ENCODE data around the gene LONRF2. TPM values are rescaled to one million over a fixed set of nuclear protein-coding genes. Genes with fewer than 3 reads are reported as not detected.
"Not testable (repeated sequence)": the region's sequence is repeated elsewhere in the genome, so short reads cannot be mapped to it uniquely, and the experiment has no call there.

Gene LONRF2
- total RNA-seq, 1 experiment from 2014 or later: 9.7 TPM

GRCh38 chr2:100253786-100254185 lies 68.5 kb downstream of the LONRF2 start:
- Mint-ChIP-seq H3K4me1 (ENCODE audit: low read depth, unreplicated experiment) (no peaks in the 10 kb centered on the region), H3K27me3 (ENCODE audit: unreplicated experiment) (peaks cover 77% of the 10 kb centered on the region), H3K4me3 (ENCODE audit: low read depth, unreplicated experiment) (no peak overlapping the region), H3K36me3 (ENCODE audit: insufficient read depth, unreplicated experiment) (no peaks in the 10 kb centered on the region), H3K9me3 (ENCODE audit: low read depth, unreplicated experiment) (no peaks in the 10 kb centered on the region), H3K27ac (ENCODE audit: unreplicated experiment) (no peak overlapping the region)
- no peak for DNase-seq
- intact Hi-C loops (cut with micrococcal nuclease; ENCODE audit: unreplicated experiment): no loop called here
- TF ChIP-seq CTCF (IDR thresholded peaks at IDR 0.05; ENCODE audit: unreplicated experiment): no peak
- CTCF ChIA-PET: no interaction called here
- no TSS peak for BruUV-seq (replicated peaks)

GRCh38 chr2:100252811-100253698 lies 69.2 kb downstream of the LONRF2 start:
- Mint-ChIP-seq H3K36me3 (ENCODE audit: insufficient read depth, unreplicated experiment) (no peaks in the 10 kb centered on the region), H3K4me3 (ENCODE audit: low read depth, unreplicated experiment) (no peak overlapping the region), H3K27ac (ENCODE audit: unreplicated experiment) (no peak overlapping the region), H3K27me3 (ENCODE audit: unreplicated experiment) (peaks cover 77% of the 10 kb centered on the region), H3K4me1 (ENCODE audit: low read depth, unreplicated experiment) (no peaks in the 10 kb centered on the region), H3K9me3 (ENCODE audit: low read depth, unreplicated experiment) (no peaks in the 10 kb centered on the region)
- BruUV-seq (replicated peaks): no TSS peak
- intact Hi-C loops (cut with micrococcal nuclease; ENCODE audit: unreplicated experiment): no loop called here
- no peak for DNase-seq
- TF ChIP-seq CTCF (IDR thresholded peaks at IDR 0.05; ENCODE audit: unreplicated experiment): no peak
- CTCF ChIA-PET: no interaction called here

- H3K27me3 Mint-ChIP-seq (ENCODE audit: unreplicated experiment): peaks cover 79% of the 10 kb centered on the region
- CTCF ChIA-PET: interaction anchor here (2.0 kb wide), 1 partner anchor 131 kb away, joined by 5 read pairs; no protein-coding TSS in a partner anchor
- BruUV-seq (replicated peaks): no TSS peak
These were observed 71.7 kb downstream of the LONRF2 start for GRCh38 chr2:100250645-100251044.

GRCh38 chr2:100248971-100249370 lies 73.3 kb downstream of the LONRF2 start:
- TF ChIP-seq CTCF (IDR thresholded peaks at IDR 0.05; ENCODE audit: unreplicated experiment): no peak
- Mint-ChIP-seq H3K36me3 (ENCODE audit: insufficient read depth, unreplicated experiment) (no peaks in the 10 kb centered on the region), H3K4me3 (ENCODE audit: low read depth, unreplicated experiment) (no peak overlapping the region), H3K27ac (ENCODE audit: unreplicated experiment) (no peak overlapping the region), H3K9me3 (ENCODE audit: low read depth, unreplicated experiment) (no peaks in the 10 kb centered on the region), H3K27me3 (ENCODE audit: unreplicated experiment) (peaks cover 73% of the 10 kb centered on the region), H3K4me1 (ENCODE audit: low read depth, unreplicated experiment) (no peaks in the 10 kb centered on the region)
- intact Hi-C loops (cut with micrococcal nuclease; ENCODE audit: unreplicated experiment): no loop called here
- no TSS peak for BruUV-seq (replicated peaks)
- CTCF ChIA-PET: no interaction called here
- DNase-seq: no peak

More at GRCh38 chr2:100250645-100251044, 71.7 kb downstream of the LONRF2 start:
- intact Hi-C loops (cut with micrococcal nuclease; ENCODE audit: unreplicated experiment): no loop called here
- H3K4me1 Mint-ChIP-seq (ENCODE audit: low read depth, unreplicated experiment): no peaks in the 10 kb centered on the region
- H3K27ac Mint-ChIP-seq (ENCODE audit: unreplicated experiment): no peak overlapping the region
- no peaks in the 10 kb centered on the region for H3K36me3 Mint-ChIP-seq (ENCODE audit: insufficient read depth, unreplicated experiment)
- no peak overlapping the region for H3K4me3 Mint-ChIP-seq (ENCODE audit: low read depth, unreplicated experiment)
- no peaks in the 10 kb centered on the region for H3K9me3 Mint-ChIP-seq (ENCODE audit: low read depth, unreplicated experiment)
- TF ChIP-seq CTCF (IDR thresholded peaks at IDR 0.05; ENCODE audit: unreplicated experiment): no peak
- DNase-seq: no peak

DNA sequence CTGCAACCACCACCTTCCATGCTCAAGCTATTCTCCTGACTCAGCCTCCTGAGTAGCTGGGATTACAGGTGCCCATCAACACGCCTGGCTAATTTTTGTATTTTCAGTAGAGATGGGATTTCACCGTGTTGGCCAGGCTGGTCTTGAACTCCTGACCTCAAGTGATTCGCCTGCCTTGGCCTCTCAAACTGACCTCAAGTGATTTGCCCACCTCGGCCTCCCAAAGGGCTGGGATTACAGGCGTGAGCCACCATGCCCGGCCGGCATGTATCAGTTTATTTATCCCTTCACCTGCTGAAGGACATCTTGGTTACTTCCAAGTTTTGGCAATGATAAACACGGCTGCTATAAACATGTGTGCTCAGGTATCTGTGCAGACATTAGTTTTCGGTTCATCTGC lies 73.7 kb downstream of the LONRF2 start:
- H3K27ac Mint-ChIP-seq (ENCODE audit: unreplicated experiment); H3K4me3 Mint-ChIP-seq (ENCODE audit: low read depth, unreplicated experiment); intact Hi-C loops (cut with micrococcal nuclease; ENCODE audit: unreplicated experiment); H3K9me3 Mint-ChIP-seq (ENCODE audit: low read depth, unreplicated experiment); BruUV-seq (replicated peaks); H3K36me3 Mint-ChIP-seq (ENCODE audit: insufficient read depth, unreplicated experiment); H3K4me1 Mint-ChIP-seq (ENCODE audit: low read depth, unreplicated experiment); DNase-seq; CTCF ChIA-PET: not testable (repeated sequence)
- H3K27me3 Mint-ChIP-seq (ENCODE audit: unreplicated experiment): peaks cover 73% of the 10 kb centered on the region
